ENCODE data around the gene ZNF236.

Gene ZNF236

GRCh38 chr18:76985156-76985950 is 163.0 kb downstream of the ZNF236 start:
- Histone ChIP-seq H3K27ac (ENCODE audit: low read length) (no peak overlapping the region), H2AFZ (ENCODE audit: low read depth, low read length) (no peak overlapping the region), H3K4me2 (ENCODE audit: low read length) (no peak overlapping the region), H3K4me1 (ENCODE audit: low read length) (peaks cover 53% of the 10 kb centered on the region), H3K79me2 (ENCODE audit: low read length) (no peaks in the 10 kb centered on the region), H3K27me3 (ENCODE audit: low read depth, low read length) (peaks cover 43% of the 10 kb centered on the region), H4K20me1 (ENCODE audit: insufficient read depth, low read length) (0 out of 2 replicates have a peak, but pooled peaks cover 3% of the 10 kb centered on the region), H3K9me3 (ENCODE audit: insufficient read depth, low read length) (no peaks in the 10 kb centered on the region), H3K4me3 (ENCODE audit: low read length) (no peak overlapping the region), H3K9ac (ENCODE audit: low read length) (no peak overlapping the region), H3K36me3 (replicated peaks; ENCODE audit: low read depth, low read length) (no peaks in the 10 kb centered on the region)
- TF ChIP-seq, protein P1, sequence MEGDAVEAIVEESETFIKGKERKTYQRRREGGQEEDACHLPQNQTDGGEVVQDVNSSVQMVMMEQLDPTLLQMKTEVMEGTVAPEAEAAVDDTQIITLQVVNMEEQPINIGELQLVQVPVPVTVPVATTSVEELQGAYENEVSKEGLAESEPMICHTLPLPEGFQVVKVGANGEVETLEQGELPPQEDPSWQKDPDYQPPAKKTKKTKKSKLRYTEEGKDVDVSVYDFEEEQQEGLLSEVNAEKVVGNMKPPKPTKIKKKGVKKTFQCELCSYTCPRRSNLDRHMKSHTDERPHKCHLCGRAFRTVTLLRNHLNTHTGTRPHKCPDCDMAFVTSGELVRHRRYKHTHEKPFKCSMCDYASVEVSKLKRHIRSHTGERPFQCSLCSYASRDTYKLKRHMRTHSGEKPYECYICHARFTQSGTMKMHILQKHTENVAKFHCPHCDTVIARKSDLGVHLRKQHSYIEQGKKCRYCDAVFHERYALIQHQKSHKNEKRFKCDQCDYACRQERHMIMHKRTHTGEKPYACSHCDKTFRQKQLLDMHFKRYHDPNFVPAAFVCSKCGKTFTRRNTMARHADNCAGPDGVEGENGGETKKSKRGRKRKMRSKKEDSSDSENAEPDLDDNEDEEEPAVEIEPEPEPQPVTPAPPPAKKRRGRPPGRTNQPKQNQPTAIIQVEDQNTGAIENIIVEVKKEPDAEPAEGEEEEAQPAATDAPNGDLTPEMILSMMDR (IDR thresholded peaks at IDR 0.05; ENCODE audit: low read depth, low read length) = no peak
- TF ChIP-seq EZH2phosphoT487 (IDR thresholded peaks at IDR 0.05; ENCODE audit: low read depth) = no peak

DNA sequence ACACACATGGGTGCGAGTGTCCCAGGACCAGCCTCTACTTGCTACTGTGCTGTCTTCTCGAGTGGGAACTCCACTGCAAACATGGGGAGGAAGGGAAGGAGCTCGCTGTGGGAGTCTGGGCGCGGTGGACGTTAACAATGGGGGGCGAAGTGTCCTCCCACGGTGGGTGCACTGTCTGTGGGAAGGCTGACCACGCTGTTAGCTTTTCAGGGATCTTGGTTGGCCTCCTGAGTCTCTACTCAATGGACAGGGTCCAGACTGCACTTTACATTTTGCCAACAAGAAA is 163.5 kb downstream of the ZNF236 start:
- TF ChIP-seq, protein P1 (IDR thresholded peaks at IDR 0.05; ENCODE audit: low read depth, low read length) = no peak
- no peak for TF ChIP-seq EZH2phosphoT487 (IDR thresholded peaks at IDR 0.05; ENCODE audit: low read depth)
- no peak overlapping the region for H3K4me2 ChIP-seq (ENCODE audit: low read length)
- no peaks in the 10 kb centered on the region for H3K9me3 ChIP-seq (ENCODE audit: insufficient read depth, low read length)
- no peak overlapping the region for H3K27ac ChIP-seq (ENCODE audit: low read length)
- no peaks in the 10 kb centered on the region for H3K79me2 ChIP-seq (ENCODE audit: low read length)
- no peaks in the 10 kb centered on the region for H3K36me3 ChIP-seq (replicated peaks; ENCODE audit: low read depth, low read length)
- H3K27me3 ChIP-seq (ENCODE audit: low read depth, low read length) = peaks cover 43% of the 10 kb centered on the region
- H3K4me3 ChIP-seq (ENCODE audit: low read length) = no peak overlapping the region
- 0 out of 2 replicates have a peak, but pooled peaks cover 3% of the 10 kb centered on the region for H4K20me1 ChIP-seq (ENCODE audit: insufficient read depth, low read length)
- H3K4me1 ChIP-seq (ENCODE audit: low read length) = peaks cover 53% of the 10 kb centered on the region
- H3K9ac ChIP-seq (ENCODE audit: low read length) = no peak overlapping the region
- no peak overlapping the region for H2AFZ ChIP-seq (ENCODE audit: low read depth, low read length)

DNA sequence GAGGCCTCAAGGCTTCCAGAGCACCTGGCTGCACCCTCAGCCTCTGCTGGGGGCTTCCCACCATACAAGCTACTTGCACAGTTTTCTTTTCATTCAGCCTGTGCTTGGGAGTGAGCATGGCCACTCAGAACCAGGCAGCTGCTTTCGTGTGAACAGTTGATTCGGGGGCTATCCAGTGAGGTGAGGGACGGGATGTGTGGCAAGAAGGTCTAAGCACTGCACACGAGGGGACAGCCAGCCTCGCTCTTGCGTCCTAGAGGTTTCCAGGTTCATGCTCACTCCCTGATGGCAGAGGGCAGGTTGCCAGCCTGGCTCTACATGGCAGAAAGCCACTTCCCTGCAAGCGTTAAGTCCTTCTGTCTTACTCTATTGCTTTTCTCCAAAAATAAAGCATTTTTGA is 164.0 kb downstream of the ZNF236 start:
- TF ChIP-seq EZH2phosphoT487 (IDR thresholded peaks at IDR 0.05; ENCODE audit: low read depth) = no peak
- TF ChIP-seq, protein P1 (IDR thresholded peaks at IDR 0.05; ENCODE audit: low read depth, low read length) = no peak
- Histone ChIP-seq H3K4me1 (ENCODE audit: low read length) (peaks cover 53% of the 10 kb centered on the region), H3K79me2 (ENCODE audit: low read length) (no peaks in the 10 kb centered on the region), H3K27me3 (ENCODE audit: low read depth, low read length) (peaks cover 45% of the 10 kb centered on the region), H4K20me1 (ENCODE audit: insufficient read depth, low read length) (peaks cover 7% of the 10 kb centered on the region; the same call in 1 of the 2 replicates), H3K4me3 (ENCODE audit: low read length) (no peak overlapping the region), H3K9ac (ENCODE audit: low read length) (no peak overlapping the region), H3K4me2 (ENCODE audit: low read length) (no peak overlapping the region), H3K36me3 (replicated peaks; ENCODE audit: low read depth, low read length) (no peaks in the 10 kb centered on the region), H3K9me3 (ENCODE audit: insufficient read depth, low read length) (no peaks in the 10 kb centered on the region), H2AFZ (ENCODE audit: low read depth, low read length) (no peak overlapping the region), H3K27ac (ENCODE audit: low read length) (no peak overlapping the region)

DNA sequence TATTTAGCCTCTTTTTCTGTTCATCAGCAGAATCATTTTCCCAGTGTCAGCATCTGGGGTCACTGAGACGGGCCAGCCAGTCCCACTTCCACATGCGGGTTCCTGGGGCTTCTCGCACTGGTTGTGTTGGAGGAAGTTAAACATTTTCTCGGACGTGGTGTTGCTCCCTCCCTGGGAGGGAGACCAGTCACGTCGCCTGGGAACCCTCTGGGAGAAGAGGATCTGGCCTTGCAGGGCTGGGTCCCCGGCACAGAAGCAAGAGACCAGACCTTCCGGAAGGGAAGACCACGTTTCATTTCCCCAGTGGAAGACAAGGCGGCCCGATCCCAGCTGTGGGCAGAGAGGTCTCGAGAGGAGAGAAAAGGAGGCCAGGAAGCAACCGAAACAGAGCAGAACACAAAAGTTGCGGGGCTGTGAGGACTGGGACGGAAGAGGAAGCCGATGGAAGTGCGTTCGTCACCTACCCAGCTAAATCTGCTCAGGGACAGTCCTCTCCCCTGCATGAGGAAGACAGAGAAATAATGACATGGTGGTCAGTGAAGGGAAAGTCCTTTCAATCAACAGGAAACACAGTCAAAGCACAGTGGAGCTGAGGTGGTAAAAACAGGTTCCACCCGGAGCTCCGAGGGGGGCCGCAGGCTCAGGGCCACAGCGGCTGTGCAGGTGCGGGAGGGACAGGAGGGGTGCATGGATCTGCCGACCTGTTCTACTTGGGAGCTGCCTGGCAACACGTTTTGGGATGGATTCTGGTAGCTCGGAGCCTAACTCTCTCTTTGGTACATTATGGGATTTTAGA is 165.9 kb downstream of the ZNF236 start:
- H3K4me2 ChIP-seq (ENCODE audit: low read length) = peak overlapping the region; percentile 98
- no peaks in the 10 kb centered on the region for H3K9me3 ChIP-seq (ENCODE audit: insufficient read depth, low read length)
- H3K4me1 ChIP-seq (ENCODE audit: low read length) = peaks cover 41% of the 10 kb centered on the region
- H3K4me3 ChIP-seq (ENCODE audit: low read length) = peak overlapping the region; percentile 75
- peak overlapping the region; percentile 16; the same call in 1 of the 2 replicates for H2AFZ ChIP-seq (ENCODE audit: low read depth, low read length)
- peak overlapping the region; percentile 35 for H3K9ac ChIP-seq (ENCODE audit: low read length)
- TF ChIP-seq EZH2phosphoT487 (IDR thresholded peaks at IDR 0.05; ENCODE audit: low read depth) = no peak
- TF ChIP-seq, protein P1 (IDR thresholded peaks at IDR 0.05; ENCODE audit: low read depth, low read length) = no peak
- H4K20me1 ChIP-seq (ENCODE audit: insufficient read depth, low read length) = peaks cover 8% of the 10 kb centered on the region; the same call in 1 of the 2 replicates
- H3K27me3 ChIP-seq (ENCODE audit: low read depth, low read length) = peaks cover 42% of the 10 kb centered on the region
- H3K27ac ChIP-seq (ENCODE audit: low read length) = no peak overlapping the region
- H3K36me3 ChIP-seq (replicated peaks; ENCODE audit: low read depth, low read length) = no peaks in the 10 kb centered on the region
- no peaks in the 10 kb centered on the region for H3K79me2 ChIP-seq (ENCODE audit: low read length)
